Heart left ventricle (tissue), 16 donors: ENCODE results near the gene BRIP1. TPM values are rescaled to one million over a fixed set of nuclear protein-coding genes. Genes with fewer than 3 reads are reported as not detected.
"Not testable (repeated sequence)": the region's sequence is repeated elsewhere in the genome, so short reads cannot be mapped to it uniquely, and the experiment has no call there.

Source experiments
- ATAC-seq, 4 donors: fragments of 200-7000 bp; cut with Tn5 transposase; one replicate each; pipeline ENCODE4 v1.9.1; 2020 to 2022; ENCODE audit warnings: moderate library complexity in 4 of 4, mild to moderate bottlenecking in 3 of 4, moderate number of reproducible peaks in 1 of 4
- DNase-seq, 5 donors: peaks; one replicate each; pipeline ENCODE4 v3.0.0-alpha.2; 2020
- H3K27ac ChIP-seq, 12 donors: fragments of 200-600 bp; sonication (generic) in 4 of 12; one replicate each; pipeline versions ENCODE4 v1.5.0 to v1.8.0; 2016 to 2022; ENCODE audit warnings: mild to moderate bottlenecking in 2 of 12
- H3K27me3 ChIP-seq, 9 donors: fragments of 200-600 bp; sonication (generic) in 2 of 9; one replicate each; pipeline versions ENCODE4 v1.5.1 to v1.8.0; 2016 to 2022; ENCODE audit warnings: mild to moderate bottlenecking in 3 of 9
- H3K36me3 ChIP-seq, 9 donors: fragments of 200-600 bp; sonication (generic) in 2 of 9; one replicate each; pipeline versions ENCODE4 v1.5.0 to v1.8.0; 2018 to 2022; ENCODE audit warnings: mild to moderate bottlenecking in 2 of 9
- H3K4me1 ChIP-seq, 12 donors: fragments of 200-600 bp; sonication (generic) in 4 of 12; one replicate each; pipeline versions ENCODE4 v1.5.0 to v1.8.0; 2016 to 2022; ENCODE audit warnings: mild to moderate bottlenecking in 3 of 12
- H3K4me3 ChIP-seq, 12 donors: fragments of 200-600 bp; sonication (generic) in 4 of 12; one replicate each; pipeline versions ENCODE4 v1.5.0 to v1.8.0; 2017 to 2022; ENCODE audit warnings: mild to moderate bottlenecking in 9 of 12, moderate library complexity in 4 of 12
- H3K9me3 ChIP-seq, 12 donors: fragments of 200-600 bp; sonication (generic) in 4 of 12; one replicate each; pipeline versions ENCODE4 v1.5.0 to v1.8.0; 2016 to 2022; ENCODE audit warnings: mild to moderate bottlenecking in 1 of 12
- POLR2A ChIP-seq, 2 donors: fragments of 450-650 bp; IDR thresholded peaks; one replicate each; pipeline ENCODE4 v1.6.1; 2017; ENCODE audit warnings: antibody characterized with exemption in 2 of 2, mild to moderate bottlenecking in 2 of 2, moderate library complexity in 2 of 2
- WGBS, 4 donors: extraction: QIAGEN DNeasy Blood & Tissue Kit in 2 of 4; methylation state at CpG; one replicate each; pipeline versions ENCODE4 v1.1.5 to v1.1.7; 2013 to 2018; 5-methylcytosine and 5-hydroxymethylcytosine counted together
- intact Hi-C, 10 donors: fragments of 100-400 bp; cut with DNase I; formaldehyde crosslinking; loops; one replicate each; pipeline versions ENCODE4 v1.11.1 to v1.14.2; 2022
- polyA plus RNA-seq, 2 donors: library from polyadenylated mRNA; stranded (reverse); fragments of 200-250 nt; gene quantifications; one replicate each; pipeline ENCODE4 v1.2.3, GENCODE V29; 2013
- total RNA-seq, 9 donors: library from RNA; depleted of rRNA in 2 of 9; stranded (reverse); fragments of >200 nt in 2 of 9; fragmentation: NEBNext Ultra II Directional in 3 of 9; extraction: Animal tissue kit (Norgen Biotek cat#: 25700) in 3 of 9; gene quantifications; one replicate each; pipeline versions ENCODE4 v1.1.0 to v1.2.4, GENCODE V29; 2016 to 2023
- TF ChIP-seq, protein P1 (sequence below), 12 donors: fragments of 200-600 bp; sonication (generic) in 4 of 12; IDR thresholded peaks; one replicate each; pipeline versions ENCODE4 v1.5.0 to v1.8.0; 2018 to 2022; ENCODE audit warnings: antibody characterized with exemption in 12 of 12, mild to moderate bottlenecking in 5 of 12
- donor health status: ischemic (EF 13 %, LVEDD 7.1; RV severe dilation, severe dysfunction).
- donor health status: healthy with polysubstance abuse.
- donor health status: DM: no; HTN: yes; CAD: no.
- donor health status: DM: no; HTN: no; CAD: no.
- donor health status: ischemic (EF 25% LVEDD 6.9; RV normal size, moderate dysfunction).
- donor health status: ischemic (EF 25% LVEDD 5.7; RV mildly dilated, moderate dysfunction).
- donor health status: healthy.
- donor health status: DM: yes; HTN: yes; CAD: no.
- donor health status: ischemic (EF 35%, LVEDD 5.7; RV mildly dilated, moderate dysfunction).
- donor health status: nonischemic (EF 11% LVEDD 7.7; RV severe dilation, severe dysfunction).
- donor health status: DM: yes; HTN: yes; CAD: no.
- donor health status: PGD.
- donor health status: ischemic (EF 29% LVEDD 5.4; RV normal size, mild dysfunction).
- donor health status: nonischemic (EF 23%, LVEDD 6.1; RV moderate dilation, normal function).

BRIP1 gene
- total and polyA plus RNA-seq, 11 donors = 0.04 to 2.2 (median 0.12) TPM; not detected in 3

DNA sequence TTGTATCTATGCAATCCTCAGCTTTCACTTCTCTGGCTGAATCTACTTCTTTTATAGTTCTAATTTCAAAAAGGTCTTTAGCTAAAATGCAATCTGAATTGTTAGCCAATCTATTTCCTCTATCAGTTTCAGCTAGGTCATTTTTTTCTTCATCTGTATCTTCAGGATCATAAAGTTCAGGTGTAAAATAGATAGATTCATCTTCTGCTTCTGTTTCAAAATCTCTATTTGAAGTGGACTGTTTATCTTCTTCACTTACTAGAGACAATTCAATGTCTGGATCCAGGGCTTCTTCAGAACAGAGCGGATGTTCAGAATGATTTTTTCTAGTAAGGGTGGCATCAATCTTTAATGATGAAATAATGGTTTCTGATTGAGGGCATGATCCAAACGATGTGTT lies 179.9 kb downstream of the BRIP1 start:
- Histone ChIP-seq H3K9me3 (no peaks in the 10 kb centered on the region), H3K4me1 (no peaks in the 10 kb centered on the region), H3K27me3 (no peaks in the 10 kb centered on the region), H3K36me3 (no peaks in the 10 kb centered on the region), H3K4me3 (no peak overlapping the region), H3K27ac (no peak overlapping the region)
- ATAC-seq = no peak
- 92 to 97% (median 95%) methylated on average over 2 of the region's 2 CpGs for WGBS, 4 donors
- TF ChIP-seq, protein P1, sequence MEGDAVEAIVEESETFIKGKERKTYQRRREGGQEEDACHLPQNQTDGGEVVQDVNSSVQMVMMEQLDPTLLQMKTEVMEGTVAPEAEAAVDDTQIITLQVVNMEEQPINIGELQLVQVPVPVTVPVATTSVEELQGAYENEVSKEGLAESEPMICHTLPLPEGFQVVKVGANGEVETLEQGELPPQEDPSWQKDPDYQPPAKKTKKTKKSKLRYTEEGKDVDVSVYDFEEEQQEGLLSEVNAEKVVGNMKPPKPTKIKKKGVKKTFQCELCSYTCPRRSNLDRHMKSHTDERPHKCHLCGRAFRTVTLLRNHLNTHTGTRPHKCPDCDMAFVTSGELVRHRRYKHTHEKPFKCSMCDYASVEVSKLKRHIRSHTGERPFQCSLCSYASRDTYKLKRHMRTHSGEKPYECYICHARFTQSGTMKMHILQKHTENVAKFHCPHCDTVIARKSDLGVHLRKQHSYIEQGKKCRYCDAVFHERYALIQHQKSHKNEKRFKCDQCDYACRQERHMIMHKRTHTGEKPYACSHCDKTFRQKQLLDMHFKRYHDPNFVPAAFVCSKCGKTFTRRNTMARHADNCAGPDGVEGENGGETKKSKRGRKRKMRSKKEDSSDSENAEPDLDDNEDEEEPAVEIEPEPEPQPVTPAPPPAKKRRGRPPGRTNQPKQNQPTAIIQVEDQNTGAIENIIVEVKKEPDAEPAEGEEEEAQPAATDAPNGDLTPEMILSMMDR (IDR thresholded peaks at IDR 0.05) = no peak
- TF ChIP-seq POLR2A (IDR thresholded peaks at IDR 0.05) = no peak
- no peak for DNase-seq
- intact Hi-C loops = no loop called here

GRCh38 chr17:61680921-61681320 lies 182.4 kb downstream of the BRIP1 start:
- Histone ChIP-seq H3K4me1 (no peaks in the 10 kb centered on the region), H3K27ac (no peak overlapping the region), H3K27me3 (no peaks in the 10 kb centered on the region), H3K9me3 (no peaks in the 10 kb centered on the region), H3K4me3 (no peak overlapping the region), H3K36me3 (no peaks in the 10 kb centered on the region)
- ATAC-seq (no peak), DNase-seq (no peak)
- TF ChIP-seq POLR2A (IDR thresholded peaks at IDR 0.05) = no peak
- TF ChIP-seq, protein P1 (IDR thresholded peaks at IDR 0.05) = no peak
- WGBS, 4 donors = 92 to 96% (median 95%) methylated on average over 10 of the region's 10 CpGs
- intact Hi-C loops = no loop called here

- H3K27ac ChIP-seq = no peak overlapping the region
- intact Hi-C loops = no loop called here
- H3K4me3 ChIP-seq = no peak overlapping the region
- WGBS, 4 donors = 73 to 85% (median 83%) methylated on average over 1 of the region's 1 CpG
- TF ChIP-seq, protein P1 (IDR thresholded peaks at IDR 0.05) = no peak
- no peak for TF ChIP-seq POLR2A (IDR thresholded peaks at IDR 0.05)
- no peaks in the 10 kb centered on the region for H3K9me3 ChIP-seq
- no peaks in the 10 kb centered on the region for H3K27me3 ChIP-seq
- no peak for DNase-seq
- no peaks in the 10 kb centered on the region for H3K36me3 ChIP-seq
- ATAC-seq = no peak
- H3K4me1 ChIP-seq = no peaks in the 10 kb centered on the region
These were observed 185.0 kb downstream of the BRIP1 start for GRCh38 chr17:61678339-61678738.

DNA sequence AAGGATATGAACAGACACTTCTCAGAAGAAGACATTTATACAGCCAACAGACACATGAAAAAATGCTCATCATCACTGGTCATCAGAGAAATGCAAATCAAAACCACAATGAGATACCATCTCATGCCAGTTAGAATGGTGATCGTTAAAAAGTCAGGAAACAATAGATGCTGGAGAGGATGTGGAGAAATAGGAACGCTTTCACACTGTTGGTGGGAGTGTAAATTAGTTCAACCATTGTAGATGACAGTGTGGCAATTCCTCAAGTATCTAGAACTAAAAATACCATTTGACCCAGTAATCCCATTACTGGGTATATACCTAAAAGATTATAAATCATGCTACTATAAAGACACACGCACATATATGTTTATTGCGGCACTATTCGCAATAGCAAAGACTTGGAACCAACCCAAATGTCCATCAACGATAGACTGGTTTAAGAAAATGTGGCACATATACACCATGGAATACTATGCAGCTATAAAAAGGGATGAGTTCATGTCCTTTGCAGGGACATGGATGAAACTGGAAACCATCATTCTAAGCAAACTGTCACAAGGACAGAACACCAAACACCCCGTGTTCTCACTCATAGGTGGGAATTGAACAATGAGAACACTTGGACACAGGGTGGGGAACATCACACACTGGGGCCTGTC lies 186.0 kb downstream of the BRIP1 start:
- H3K4me3 ChIP-seq, DNase-seq, intact Hi-C loops, H3K4me1 ChIP-seq, H3K27me3 ChIP-seq, ATAC-seq, H3K36me3 ChIP-seq, H3K9me3 ChIP-seq, H3K27ac ChIP-seq: not testable (repeated sequence)
- 62 to 84% (median 80%) methylated on average over 7 of the region's 7 CpGs for WGBS, 4 donors

DNA sequence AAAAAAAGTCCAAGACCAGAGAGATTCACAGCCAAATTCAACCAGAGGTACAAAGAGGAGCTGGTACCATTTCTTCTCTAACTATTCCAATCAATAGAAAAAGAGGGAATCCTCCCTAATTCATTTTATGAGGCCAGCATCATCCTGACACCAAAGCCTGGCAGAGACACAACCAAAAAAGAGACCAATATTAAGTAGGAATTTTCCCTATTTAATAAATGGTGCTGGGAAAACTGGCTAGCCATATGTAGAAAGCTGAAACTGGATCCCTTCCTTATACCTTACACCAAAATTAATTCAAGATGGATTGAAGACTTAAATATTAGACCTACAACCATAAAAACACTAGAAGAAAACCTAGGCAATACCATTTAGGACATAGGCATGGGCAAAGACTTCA lies 186.8 kb downstream of the BRIP1 start:
- H3K9me3 ChIP-seq, H3K27ac ChIP-seq, H3K27me3 ChIP-seq, DNase-seq, H3K4me1 ChIP-seq, H3K36me3 ChIP-seq, ATAC-seq, H3K4me3 ChIP-seq, intact Hi-C loops: not testable (repeated sequence)

- H3K9me3 ChIP-seq, DNase-seq, ATAC-seq, intact Hi-C loops, H3K27me3 ChIP-seq, H3K4me1 ChIP-seq, H3K4me3 ChIP-seq, H3K27ac ChIP-seq, H3K36me3 ChIP-seq: not testable (repeated sequence)
- WGBS, 4 donors = 94 to 96% (median 95%) methylated on average over 2 of the region's 2 CpGs
These were observed 188.7 kb downstream of the BRIP1 start for GRCh38 chr17:61674609-61675008.

- H3K36me3 ChIP-seq, H3K27me3 ChIP-seq, DNase-seq, intact Hi-C loops, ATAC-seq, H3K27ac ChIP-seq, H3K4me3 ChIP-seq, H3K4me1 ChIP-seq, H3K9me3 ChIP-seq: not testable (repeated sequence)
- WGBS, 4 donors = 82 to 87% (median 85%) methylated on average over 11 to 16 of the region's 16 CpGs
These were observed 190.1 kb downstream of the BRIP1 start for GRCh38 chr17:61673019-61673897.
